Left lung (tissue), 10 donors: ENCODE measurements around the gene CCDC175. TPM values are rescaled to one million over a fixed set of nuclear protein-coding genes. Genes with fewer than 3 reads are reported as not detected.

ENCODE experiments used
- ATAC-seq: fragments of 200-7000 bp; cut with Tn5 transposase; one replicate; pipeline ENCODE4 v1.9.1; 2020; ENCODE audit warnings: moderate library complexity
- DNase-seq, 4 donors: peaks; one replicate each; pipeline ENCODE4 v3.0.0-alpha.2; 2013 to 2020
- H3K27ac ChIP-seq, 2 donors: fragments of 200-600 bp; sonication (generic) in 1 of 2; one replicate each; pipeline versions ENCODE4 v1.5.0 to v1.8.0; 2020 to 2021
- H3K27me3 ChIP-seq, 2 donors: fragments of 200-600 bp; sonication (generic) in 1 of 2; one replicate each; pipeline versions ENCODE4 v1.5.0 to v1.8.0; 2020 to 2021
- H3K36me3 ChIP-seq, 2 donors: fragments of 200-600 bp; sonication (generic) in 1 of 2; one replicate each; pipeline versions ENCODE4 v1.5.0 to v1.8.0; 2020 to 2021
- H3K4me1 ChIP-seq, 2 donors: fragments of 200-600 bp; one replicate each; pipeline ENCODE4 v1.8.0; 2021
- H3K4me3 ChIP-seq, 2 donors: fragments of 200-600 bp; sonication (generic) in 1 of 2; one replicate each; pipeline versions ENCODE4 v1.5.0 to v1.8.0; 2020 to 2021; ENCODE audit warnings: mild to moderate bottlenecking in 1 of 2
- H3K9me3 ChIP-seq, 2 donors: fragments of 200-600 bp; sonication (generic) in 1 of 2; one replicate each; pipeline versions ENCODE4 v1.5.0 to v1.8.0; 2020 to 2021
- CTCF ChIP-seq, 2 donors: fragments of 200-600 bp; sonication (generic) in 1 of 2; IDR thresholded peaks; one replicate each; pipeline versions ENCODE4 v1.5.0 to v1.8.0; 2021; ENCODE audit warnings: antibody characterized with exemption in 2 of 2
- intact Hi-C, 2 donors: fragments of 100-400 bp; cut with DNase I; formaldehyde crosslinking; loops; one replicate each; pipeline versions ENCODE4 v1.11.2 to v1.14.2; 2022
- polyA plus RNA-seq, 6 donors: library from polyadenylated mRNA; unstranded; fragments of 120-200 nt; gene quantifications; one replicate each; pipeline ENCODE4 v1.2.1, GENCODE V29; 2013; ENCODE audit not compliant: insufficient read length in 6 of 6
- total RNA-seq, 2 donors: library from RNA; stranded (reverse); fragmentation: NEBNext Ultra II Directional; extraction: Animal tissue kit (Norgen Biotek cat#: 25700); gene quantifications; one replicate each; pipeline ENCODE4 v1.2.1, GENCODE V29; 2021
- donor health status: DM: no; HTN: yes; CAD: no.
- donor health status: DM: no; HTN: no; CAD: no.

The CCDC175 gene
- total and polyA plus RNA-seq, 8 donors, result 0.30 to 0.66 (median 0.41) TPM; not detected in 3

GRCh38 chr14:59566725-59567124 is 9.9 kb downstream of the CCDC175 start:
- no peak overlapping the region for H3K27ac ChIP-seq
- H3K9me3 ChIP-seq, result no peaks in the 10 kb centered on the region
- no peak for ATAC-seq
- TF ChIP-seq CTCF (IDR thresholded peaks at IDR 0.05), result no peak
- intact Hi-C loops, result no loop called here
- no peak for DNase-seq
- H3K36me3 ChIP-seq, result no peaks in the 10 kb centered on the region
- H3K4me3 ChIP-seq, result no peak overlapping the region
- H3K27me3 ChIP-seq, result no peaks in the 10 kb centered on the region
- no peaks in the 10 kb centered on the region for H3K4me1 ChIP-seq

DNA sequence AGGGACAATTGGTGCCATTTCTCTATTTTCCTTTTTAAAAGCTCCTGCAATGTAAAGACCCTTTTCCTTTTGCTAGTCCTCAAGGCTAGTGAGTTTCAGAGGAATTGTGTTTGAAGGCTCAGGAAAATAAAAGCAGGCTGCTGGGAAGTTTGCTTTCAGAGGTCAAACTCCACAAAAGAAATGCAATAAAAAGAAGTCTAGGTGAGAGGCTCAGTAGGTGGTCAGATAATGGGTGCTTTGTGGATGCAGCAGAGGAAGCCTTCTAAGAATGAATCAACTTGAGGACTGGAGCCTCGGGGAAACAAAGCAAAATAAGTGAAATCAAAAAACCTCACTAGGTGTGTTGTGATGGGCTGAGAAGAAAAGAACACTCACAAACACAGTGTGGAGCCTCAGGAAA is 10.3 kb downstream of the CCDC175 start:
- no peak for DNase-seq
- no peak overlapping the region for H3K27ac ChIP-seq
- H3K4me1 ChIP-seq, result no peaks in the 10 kb centered on the region
- H3K36me3 ChIP-seq, result no peaks in the 10 kb centered on the region
- no peaks in the 10 kb centered on the region for H3K27me3 ChIP-seq
- ATAC-seq, result no peak
- no peaks in the 10 kb centered on the region for H3K9me3 ChIP-seq
- no peak for TF ChIP-seq CTCF (IDR thresholded peaks at IDR 0.05)
- intact Hi-C loops, result no loop called here
- H3K4me3 ChIP-seq, result no peak overlapping the region

- H3K27me3 ChIP-seq, result no peaks in the 10 kb centered on the region
- intact Hi-C loops, result no loop called here
- no peaks in the 10 kb centered on the region for H3K9me3 ChIP-seq
- no peak overlapping the region for H3K27ac ChIP-seq
- no peak overlapping the region for H3K4me3 ChIP-seq
- TF ChIP-seq CTCF (IDR thresholded peaks at IDR 0.05), result no peak
- H3K36me3 ChIP-seq, result no peaks in the 10 kb centered on the region
- H3K4me1 ChIP-seq, result no peaks in the 10 kb centered on the region
- no peak for DNase-seq
- no peak for ATAC-seq
Measured at GRCh38 chr14:59565087-59565486, 11.5 kb downstream of the CCDC175 start.

DNA sequence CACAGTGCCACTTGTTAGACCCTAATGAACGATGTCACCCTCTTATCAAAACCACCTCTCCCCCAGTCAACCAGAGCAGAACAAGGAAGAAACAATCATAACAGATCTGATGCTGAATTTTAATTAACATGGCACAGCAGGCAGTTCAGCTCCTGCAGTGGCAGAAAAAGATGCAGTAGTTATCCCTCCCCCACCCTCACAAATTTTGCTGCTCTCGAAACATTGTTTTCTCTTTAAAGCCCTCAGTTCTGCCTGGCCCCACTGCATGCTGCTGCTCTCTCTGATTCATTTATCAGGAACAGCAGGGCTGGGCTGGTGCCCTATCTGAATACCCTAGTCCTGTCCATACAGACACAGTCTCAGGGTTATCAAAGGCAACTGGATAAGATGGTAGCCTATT is 12.2 kb downstream of the CCDC175 start:
- H3K4me3 ChIP-seq, result no peak overlapping the region
- H3K9me3 ChIP-seq, result no peaks in the 10 kb centered on the region
- intact Hi-C loops, result no loop called here
- no peaks in the 10 kb centered on the region for H3K27me3 ChIP-seq
- H3K4me1 ChIP-seq, result no peaks in the 10 kb centered on the region
- no peak overlapping the region for H3K27ac ChIP-seq
- ATAC-seq (no peak), DNase-seq (no peak)
- TF ChIP-seq CTCF (IDR thresholded peaks at IDR 0.05), result no peak
- H3K36me3 ChIP-seq, result no peaks in the 10 kb centered on the region

GRCh38 chr14:59547310-59547709 is 29.3 kb downstream of the CCDC175 start:
- intact Hi-C loops, result no loop called here
- ATAC-seq, result no peak
- no peak for TF ChIP-seq CTCF (IDR thresholded peaks at IDR 0.05)

More at GRCh38 chr14:59547310-59547709, 29.3 kb downstream of the CCDC175 start:
- no peak overlapping the region for H3K27ac ChIP-seq
- H3K36me3 ChIP-seq, result no peaks in the 10 kb centered on the region
- H3K4me3 ChIP-seq, result no peak overlapping the region
- H3K27me3 ChIP-seq, result no peaks in the 10 kb centered on the region
- H3K9me3 ChIP-seq, result peaks cover 0 to 7% of the 10 kb centered on the region in 2 donors
- no peak for DNase-seq
- H3K4me1 ChIP-seq, result no peaks in the 10 kb centered on the region
